Trophoblast cell (in vitro differentiated cells and primary cell): ENCODE results near the gene C1orf167.

ENCODE experiments used
- DNase-seq, 2 donors: peaks; one replicate each; pipeline ENCODE4 v3.0.0-alpha.2; 2016
- H2AFZ ChIP-seq: 2 replicates; pipeline ENCODE4 v1.6.1; 2013; ENCODE audit warnings: low read length, moderate library complexity, mild to moderate bottlenecking; ENCODE audit not compliant: insufficient read depth, poor library complexity
- H2AK5ac ChIP-seq: 2 replicates; pipeline ENCODE4 v1.6.1; 2013; ENCODE audit warnings: mild to moderate bottlenecking, low read length
- H2BK120ac ChIP-seq: 2 replicates; pipeline ENCODE4 v1.6.1; 2013; ENCODE audit warnings: low read length, mild to moderate bottlenecking, moderate library complexity; ENCODE audit not compliant: insufficient read depth, poor library complexity
- H2BK12ac ChIP-seq: 2 replicates; pipeline ENCODE4 v1.6.1; 2013; ENCODE audit warnings: mild to moderate bottlenecking, low read length, moderate library complexity
- H2BK5ac ChIP-seq: 2 replicates; pipeline ENCODE4 v1.6.1; 2013; ENCODE audit warnings: low read length, low read depth, moderate library complexity, mild to moderate bottlenecking; ENCODE audit not compliant: poor library complexity
- H3K14ac ChIP-seq: 2 replicates; pipeline ENCODE4 v1.6.1; 2013; ENCODE audit warnings: mild to moderate bottlenecking, low read length
- H3K18ac ChIP-seq: 2 replicates; pipeline ENCODE4 v1.6.1; 2013; ENCODE audit warnings: mild to moderate bottlenecking, low read length
- H3K23ac ChIP-seq: 2 replicates; pipeline ENCODE4 v1.6.1; 2013; ENCODE audit warnings: low read length
- H3K27ac ChIP-seq: 2 replicates; pipeline ENCODE4 v1.5.1; 2013; ENCODE audit warnings: low read depth, mild to moderate bottlenecking, inconsistent platforms, low read length, moderate library complexity
- H3K27me3 ChIP-seq: 2 replicates; pipeline ENCODE4 v1.6.1; 2013; ENCODE audit warnings: inconsistent platforms, mild to moderate bottlenecking, low read length, moderate library complexity; ENCODE audit not compliant: insufficient read depth
- H3K36me3 ChIP-seq, 2 experiments: 1 replicate in 1 of 2; 2 replicates in 1 of 2; pipeline ENCODE4 v1.6.1; 2013; ENCODE audit warnings: low read length in 2 of 2, mild to moderate bottlenecking in 2 of 2, moderate library complexity in 1 of 2; ENCODE audit not compliant: insufficient read depth in 2 of 2, control insufficient read depth in 1 of 2
- H3K4ac ChIP-seq: 2 replicates; pipeline ENCODE4 v1.6.1; 2013; ENCODE audit warnings: low read depth, mild to moderate bottlenecking, low read length, moderate library complexity
- H3K4me1 ChIP-seq, 2 experiments: 1 replicate in 1 of 2; 2 replicates in 1 of 2; pipeline ENCODE4 v1.6.1; 2013; ENCODE audit warnings: low read length in 2 of 2, mild to moderate bottlenecking in 2 of 2, moderate library complexity in 1 of 2; ENCODE audit not compliant: insufficient read depth in 2 of 2, control insufficient read depth in 1 of 2
- H3K4me2 ChIP-seq: 2 replicates; pipeline ENCODE4 v1.6.1; 2013; ENCODE audit warnings: inconsistent platforms, mild to moderate bottlenecking, low read length, moderate library complexity
- H3K4me3 ChIP-seq: 2 replicates; pipeline ENCODE4 v1.5.1; 2013; ENCODE audit warnings: mild to moderate bottlenecking, low read depth, low read length, inconsistent platforms
- H3K79me1 ChIP-seq: one replicate; pipeline ENCODE4 v1.6.1; 2013; ENCODE audit warnings: low read length
- H3K79me2 ChIP-seq: 2 replicates; pipeline ENCODE4 v1.6.1; 2013; ENCODE audit warnings: low read length, mild to moderate bottlenecking; ENCODE audit not compliant: control insufficient read depth, insufficient read depth, poor library complexity
- H3K9ac ChIP-seq: 2 replicates; pipeline ENCODE4 v1.6.1; 2013; ENCODE audit warnings: mild to moderate bottlenecking, low read length
- H3K9me3 ChIP-seq: 2 replicates; pipeline ENCODE4 v1.6.1; 2013; ENCODE audit warnings: low read depth, mild to moderate bottlenecking, control low read depth, inconsistent platforms, low read length; ENCODE audit not compliant: insufficient read depth
- H4K12ac ChIP-seq: 2 replicates; pipeline ENCODE4 v1.6.1; 2013; ENCODE audit warnings: low read depth, mild to moderate bottlenecking, low read length, moderate library complexity
- H4K8ac ChIP-seq: 2 replicates; pipeline ENCODE4 v1.6.1; 2013; ENCODE audit warnings: low read depth, mild to moderate bottlenecking, low read length, moderate library complexity
- H4K91ac ChIP-seq: one replicate; pipeline ENCODE4 v1.6.1; 2013; ENCODE audit warnings: low read depth, mild to moderate bottlenecking, low read length, moderate library complexity
- WGBS: extraction: QIAGEN DNeasy Blood & Tissue Kit; methylation state at CpG from one replicate; pipeline ENCODE4 v1.1.7; 2013; ENCODE audit warnings: missing lambda C conversion rate; ENCODE audit not compliant: insufficient read length, insufficient coverage; ENCODE audit errors: extremely low coverage; 5-methylcytosine and 5-hydroxymethylcytosine counted together

C1orf167 gene

DNA sequence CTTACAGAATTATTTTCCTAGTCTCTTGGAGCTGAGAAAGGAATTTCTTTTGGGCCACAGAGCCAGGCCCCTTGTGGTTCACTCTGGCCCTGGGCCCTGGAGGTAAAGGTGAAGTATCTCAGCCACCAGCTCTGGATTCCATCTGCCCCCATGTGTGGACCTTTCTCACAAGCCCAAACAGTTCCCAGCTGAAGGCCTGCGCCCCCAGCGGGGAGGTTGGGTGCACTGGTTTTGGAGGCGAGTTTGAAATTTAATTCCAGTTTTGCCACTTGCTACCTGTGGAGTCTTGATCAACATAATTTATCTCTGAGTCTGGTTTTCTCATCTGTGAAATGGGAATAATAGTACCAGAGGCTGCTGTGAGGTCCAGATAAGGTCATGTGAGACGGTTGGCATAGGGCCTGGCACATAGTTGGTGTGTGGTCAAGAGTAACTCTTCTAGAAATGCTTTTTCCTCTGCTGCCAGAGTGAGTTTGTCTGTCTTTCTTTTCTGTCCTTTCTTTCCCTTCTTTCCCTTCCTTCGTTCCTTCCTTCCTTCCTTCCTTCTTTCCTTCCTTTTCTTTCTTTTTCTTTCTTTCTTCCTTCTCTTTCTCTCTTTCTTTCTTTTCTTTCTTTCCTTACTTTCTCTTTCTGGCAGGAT, 20.0 kb upstream of the C1orf167 start:
- no peak overlapping the region for H3K23ac ChIP-seq
- no peak overlapping the region for H3K9ac ChIP-seq
- H3K36me3 ChIP-seq, result peaks cover 0 to 3% of the 10 kb centered on the region in 2 experiments
- H2AFZ ChIP-seq, result no peak overlapping the region
- no peaks in the 10 kb centered on the region for H3K27me3 ChIP-seq
- DNase-seq, result no peak
- H2AK5ac ChIP-seq, result no peak overlapping the region
- no peaks in the 10 kb centered on the region for H3K79me1 ChIP-seq
- H4K8ac ChIP-seq, result no peak overlapping the region
- H3K4me3 ChIP-seq, result no peak overlapping the region
- no peak overlapping the region for H2BK5ac ChIP-seq
- no peaks in the 10 kb centered on the region for H3K9me3 ChIP-seq
- H3K18ac ChIP-seq, result no peak overlapping the region
- no peak overlapping the region for H3K4ac ChIP-seq
- H3K4me2 ChIP-seq, result no peak overlapping the region
- H3K79me2 ChIP-seq, result no peaks in the 10 kb centered on the region
- H3K4me1 ChIP-seq, result peaks cover 7% of the 10 kb centered on the region in 2 experiments
- no peak overlapping the region for H2BK12ac ChIP-seq
- H3K27ac ChIP-seq, result no peak overlapping the region
- H2BK120ac ChIP-seq, result no peak overlapping the region
- H4K12ac ChIP-seq, result no peak overlapping the region
- no CpG with 5 or more reads among the region's 5 CpGs for WGBS
- H3K14ac ChIP-seq, result no peak overlapping the region
- H4K91ac ChIP-seq, result no peak overlapping the region

DNA sequence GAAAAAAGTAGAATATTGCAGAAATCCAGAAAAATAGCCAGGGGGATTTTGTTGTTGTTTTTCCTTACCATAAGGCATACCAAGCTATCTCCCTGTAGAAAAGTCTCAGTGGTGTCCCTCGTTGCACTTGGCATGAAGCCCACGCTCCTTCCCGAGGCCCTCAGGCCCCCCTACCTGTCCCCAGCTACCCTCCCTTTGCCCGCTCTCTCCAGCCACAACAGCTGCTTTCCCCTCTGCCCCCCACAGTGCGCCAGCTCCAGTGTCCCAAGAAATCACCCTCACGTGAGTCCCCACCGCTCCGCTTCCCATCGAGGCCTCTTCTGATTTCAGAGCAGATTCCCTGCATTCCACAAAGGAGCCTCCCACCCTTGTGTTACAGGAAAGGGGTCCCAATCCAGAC, 17.7 kb upstream of the C1orf167 start:
- H3K4me3 ChIP-seq, result no peak overlapping the region
- H3K4me2 ChIP-seq, result no peak overlapping the region
- H3K23ac ChIP-seq, result no peak overlapping the region
- H2BK120ac ChIP-seq, result no peak overlapping the region
- no peak overlapping the region for H3K18ac ChIP-seq
- no peaks in the 10 kb centered on the region for H3K79me2 ChIP-seq
- no peaks in the 10 kb centered on the region for H3K9me3 ChIP-seq
- H3K27ac ChIP-seq, result no peak overlapping the region
- H4K8ac ChIP-seq, result no peak overlapping the region
- H3K79me1 ChIP-seq, result no peaks in the 10 kb centered on the region
- no peak overlapping the region for H3K9ac ChIP-seq
- H3K4ac ChIP-seq, result no peak overlapping the region
- H3K27me3 ChIP-seq, result no peaks in the 10 kb centered on the region
- H2AFZ ChIP-seq, result no peak overlapping the region
- H4K12ac ChIP-seq, result no peak overlapping the region
- H2BK5ac ChIP-seq, result no peak overlapping the region
- no peak overlapping the region for H2AK5ac ChIP-seq
- H3K4me1 ChIP-seq, result peaks cover 5 to 6% of the 10 kb centered on the region in 2 experiments
- H3K14ac ChIP-seq, result no peak overlapping the region
- DNase-seq, result no peak
- H4K91ac ChIP-seq, result no peak overlapping the region
- peaks cover 4 to 8% of the 10 kb centered on the region in 2 experiments for H3K36me3 ChIP-seq
- no peak overlapping the region for H2BK12ac ChIP-seq
- no CpG with 5 or more reads among the region's 9 CpGs for WGBS

GRCh38 chr1:11746092-11746491, 15.9 kb upstream of the C1orf167 start:
- Histone ChIP-seq H3K18ac (no peak overlapping the region), H3K4me1 (peaks cover 0 to 2% of the 10 kb centered on the region in 2 experiments), H4K12ac (no peak overlapping the region), H3K4ac (no peak overlapping the region), H3K9ac (no peak overlapping the region), H3K9me3 (no peaks in the 10 kb centered on the region), H2BK120ac (no peak overlapping the region), H4K91ac (no peak overlapping the region), H3K79me1 (no peaks in the 10 kb centered on the region), H3K36me3 (peaks cover 8 to 12% of the 10 kb centered on the region in 2 experiments), H3K4me3 (no peak overlapping the region), H3K27ac (no peak overlapping the region), H3K23ac (no peak overlapping the region), H2AFZ (no peak overlapping the region), H2AK5ac (no peak overlapping the region), H3K14ac (no peak overlapping the region), H2BK12ac (no peak overlapping the region), H3K4me2 (no peak overlapping the region), H3K79me2 (no peaks in the 10 kb centered on the region), H3K27me3 (no peaks in the 10 kb centered on the region), H4K8ac (no peak overlapping the region), H2BK5ac (no peak overlapping the region)
- DNase-seq, result no peak
- WGBS, result no CpG with 5 or more reads among the region's 6 CpGs

GRCh38 chr1:11746795-11747487, 15.1 kb upstream of the C1orf167 start:
- no peak overlapping the region for H2BK12ac ChIP-seq
- no peak overlapping the region for H3K4me3 ChIP-seq
- H3K27ac ChIP-seq, result no peak overlapping the region
- no peak overlapping the region for H2BK120ac ChIP-seq
- H2AFZ ChIP-seq, result no peak overlapping the region
- WGBS, result no CpG with 5 or more reads among the region's 20 CpGs
- H2BK5ac ChIP-seq, result no peak overlapping the region
- no peak overlapping the region for H4K12ac ChIP-seq
- H3K4me2 ChIP-seq, result no peak overlapping the region
- H3K23ac ChIP-seq, result no peak overlapping the region
- DNase-seq, result no peak
- H3K14ac ChIP-seq, result no peak overlapping the region
- H3K79me2 ChIP-seq, result no peaks in the 10 kb centered on the region
- no peak overlapping the region for H3K18ac ChIP-seq
- H3K4ac ChIP-seq, result no peak overlapping the region
- no peaks in the 10 kb centered on the region for H3K79me1 ChIP-seq
- H4K91ac ChIP-seq, result no peak overlapping the region
- H3K27me3 ChIP-seq, result no peaks in the 10 kb centered on the region
- H4K8ac ChIP-seq, result no peak overlapping the region
- peaks cover 8 to 12% of the 10 kb centered on the region in 2 experiments for H3K36me3 ChIP-seq
- no peak overlapping the region for H3K9ac ChIP-seq
- no peak overlapping the region for H2AK5ac ChIP-seq
- H3K4me1 ChIP-seq, result no peaks in the 10 kb centered on the region
- no peaks in the 10 kb centered on the region for H3K9me3 ChIP-seq
